Lower leg skin (tissue), 3 donors: Measurements from ENCODE around the gene PDE1C.

Source experiments
- CTCF ChIP-seq, 3 donors: fragments of 450-650 bp; IDR thresholded peaks; one replicate each; pipeline ENCODE4 v1.5.1; 2016; ENCODE audit warnings: antibody characterized with exemption in 3 of 3, mild to moderate bottlenecking in 3 of 3, moderate library complexity in 2 of 3
- POLR2A ChIP-seq, 2 donors: fragments of 450-650 bp; IDR thresholded peaks; one replicate each; pipeline ENCODE4 v1.6.1; 2016 to 2017; ENCODE audit warnings: antibody characterized with exemption in 2 of 2, mild to moderate bottlenecking in 1 of 2, moderate library complexity in 1 of 2

DNA sequence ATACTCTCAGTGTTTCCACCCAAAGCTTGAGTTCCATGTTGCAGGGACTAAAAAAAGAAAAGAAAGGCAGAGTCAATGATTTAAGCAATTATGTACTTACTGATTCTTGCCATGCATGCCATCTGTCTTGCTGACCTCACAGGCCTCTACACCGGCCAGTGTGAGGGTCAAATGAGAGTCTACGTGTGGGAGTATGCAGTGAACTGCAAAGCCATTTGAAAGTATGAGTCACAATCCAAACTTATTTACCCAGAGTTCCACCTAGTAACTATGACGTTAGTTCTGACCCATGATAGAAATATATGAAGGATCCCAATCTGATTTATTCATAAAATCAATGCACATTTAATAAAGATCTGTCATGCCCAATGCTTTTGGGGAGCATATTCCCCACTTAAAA is 26.5 kb downstream of the PDE1C start:
- TF ChIP-seq POLR2A (IDR thresholded peaks at IDR 0.05) (no peak), CTCF (IDR thresholded peaks at IDR 0.05) (no peak)
